ENCODE measurements around the gene TUBGCP4. TPM values are rescaled to one million over a fixed set of nuclear protein-coding genes. Genes with fewer than 3 reads are reported as not detected.

The TUBGCP4 gene
- polyA plus RNA-seq, 1 of the 3 experiments (the other 2 are of a cell fraction), result 6.6 TPM

GRCh38 chr15:43414196-43414595, 43.3 kb downstream of the TUBGCP4 start:
- DNase-seq, result no peak
- Histone ChIP-seq H3K9ac (no peak overlapping the region), H3K9me3 (no peaks in the 10 kb centered on the region), H3K36me3 (replicated peaks in 1 of 2; ENCODE audit: control insufficient read depth in 1 of 2, insufficient read depth in 2 of 2, low read length in 1 of 2) (peaks cover 65 to 82% of the 10 kb centered on the region in 2 experiments), H3K27ac (ENCODE audit: low read depth in 2 of 2, low read length in 1 of 2) (no peak overlapping the region), H3K4me1 (ENCODE audit: control insufficient read depth in 1 of 2, insufficient read depth in 2 of 2, low read depth in 1 of 2, low read length in 1 of 2) (peaks cover 0 to 3% of the 10 kb centered on the region in 2 experiments; a peak in 1 of 4 replicates), H3K79me2 (ENCODE audit: insufficient read depth) (no peaks in the 10 kb centered on the region; the same call in 1 of the 2 replicates), H3K9me2 (no peaks in the 10 kb centered on the region), H3K4me2 (no peak overlapping the region), H3K27me3 (ENCODE audit: insufficient read depth) (no peaks in the 10 kb centered on the region), H4K20me1 (ENCODE audit: insufficient read depth) (0 out of 2 replicates have a peak, but pooled peaks cover 4% of the 10 kb centered on the region), H3K4me3 (ENCODE audit: low read depth in 2 of 2, low read length in 1 of 2) (no peak overlapping the region), H3F3A (replicated peaks; ENCODE audit: insufficient read depth) (peaks cover 4% of the 10 kb centered on the region), H2AFZ (ENCODE audit: low read depth) (no peak overlapping the region)
- ChIA-PET POLR2A (no interaction called here), CTCF (no interaction called here)
- no peak for TF ChIP-seq YY1 (IDR thresholded peaks at IDR 0.05; ENCODE audit: low read depth)
- TF ChIP-seq RFX5 (IDR thresholded peaks at IDR 0.05; ENCODE audit: low read length), result no peak
- no peak for TF ChIP-seq RXRA (IDR thresholded peaks at IDR 0.05; ENCODE audit: borderline replicate concordance, low read depth)
- TF ChIP-seq FOSL2 (IDR thresholded peaks at IDR 0.05; ENCODE audit: borderline replicate concordance, low read depth), result no peak

DNA sequence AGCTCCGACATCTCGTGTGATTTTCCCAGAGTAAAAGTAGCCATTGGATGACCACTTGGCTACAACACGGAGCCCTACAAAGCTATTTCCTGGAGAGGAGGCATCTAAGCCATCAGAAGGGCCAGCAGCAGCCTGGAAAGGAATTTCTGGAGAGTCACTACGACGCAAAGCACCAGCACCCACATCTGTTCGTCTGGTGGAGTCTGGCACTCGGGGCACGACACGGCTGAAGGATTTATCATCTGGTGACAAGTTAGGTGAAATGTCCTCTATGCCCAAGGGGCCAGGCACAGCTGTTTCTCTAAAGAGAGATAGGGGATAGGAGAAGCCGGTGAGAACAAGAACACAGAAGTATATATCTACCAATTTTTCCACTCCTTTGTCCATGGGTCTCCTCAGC, 49.5 kb downstream of the TUBGCP4 start:
- Histone ChIP-seq H3K4me1 (ENCODE audit: control insufficient read depth in 1 of 2, insufficient read depth in 2 of 2, low read depth in 1 of 2, low read length in 1 of 2) (no peaks in the 10 kb centered on the region; a peak in 1 of 4 replicates), H3K9me3 (no peaks in the 10 kb centered on the region), H3K9me2 (no peaks in the 10 kb centered on the region), H3K79me2 (ENCODE audit: insufficient read depth) (no peaks in the 10 kb centered on the region; the same call in 1 of the 2 replicates), H2AFZ (ENCODE audit: low read depth) (no peak overlapping the region), H3K27me3 (ENCODE audit: insufficient read depth) (no peaks in the 10 kb centered on the region), H3K27ac (ENCODE audit: low read depth in 2 of 2, low read length in 1 of 2) (no peak overlapping the region; a peak in 1 of 4 replicates), H3K9ac (no peak overlapping the region), H3F3A (replicated peaks; ENCODE audit: insufficient read depth) (no peaks in the 10 kb centered on the region), H3K4me2 (no peak overlapping the region), H3K4me3 (ENCODE audit: low read depth in 2 of 2, low read length in 1 of 2) (no peak overlapping the region), H4K20me1 (ENCODE audit: insufficient read depth) (0 out of 2 replicates have a peak, but pooled peaks cover 4% of the 10 kb centered on the region), H3K36me3 (replicated peaks in 1 of 2; ENCODE audit: control insufficient read depth in 1 of 2, insufficient read depth in 2 of 2, low read length in 1 of 2) (peaks cover 44 to 75% of the 10 kb centered on the region in 2 experiments)
- DNase-seq, result no peak
- WGBS (ENCODE audit: low lambda C conversion rate), result 91% methylated on average over 9 of the region's 10 CpGs
- TF ChIP-seq ELF1 (IDR thresholded peaks at IDR 0.05) (no peak), TAF1 (IDR thresholded peaks at IDR 0.05; ENCODE audit: borderline replicate concordance, low read depth, low read length) (no peak), POLR2AphosphoS5 (IDR thresholded peaks at IDR 0.05; ENCODE audit: low read depth, low read length) (no peak), MXI1 (IDR thresholded peaks at IDR 0.05; ENCODE audit: low read depth, low read length) (no peak), FOXJ3 (CRISPR knock-in tag; IDR thresholded peaks at IDR 0.05) (no peak), MEF2A (IDR thresholded peaks at IDR 0.05; ENCODE audit: borderline replicate concordance, low read depth) (no peak), FOSL2 (IDR thresholded peaks at IDR 0.05; ENCODE audit: borderline replicate concordance, low read depth) (no peak), NRF1 (IDR thresholded peaks at IDR 0.05; ENCODE audit: low read depth, low read length) (no peak)
- TF ChIP-seq, protein P1, sequence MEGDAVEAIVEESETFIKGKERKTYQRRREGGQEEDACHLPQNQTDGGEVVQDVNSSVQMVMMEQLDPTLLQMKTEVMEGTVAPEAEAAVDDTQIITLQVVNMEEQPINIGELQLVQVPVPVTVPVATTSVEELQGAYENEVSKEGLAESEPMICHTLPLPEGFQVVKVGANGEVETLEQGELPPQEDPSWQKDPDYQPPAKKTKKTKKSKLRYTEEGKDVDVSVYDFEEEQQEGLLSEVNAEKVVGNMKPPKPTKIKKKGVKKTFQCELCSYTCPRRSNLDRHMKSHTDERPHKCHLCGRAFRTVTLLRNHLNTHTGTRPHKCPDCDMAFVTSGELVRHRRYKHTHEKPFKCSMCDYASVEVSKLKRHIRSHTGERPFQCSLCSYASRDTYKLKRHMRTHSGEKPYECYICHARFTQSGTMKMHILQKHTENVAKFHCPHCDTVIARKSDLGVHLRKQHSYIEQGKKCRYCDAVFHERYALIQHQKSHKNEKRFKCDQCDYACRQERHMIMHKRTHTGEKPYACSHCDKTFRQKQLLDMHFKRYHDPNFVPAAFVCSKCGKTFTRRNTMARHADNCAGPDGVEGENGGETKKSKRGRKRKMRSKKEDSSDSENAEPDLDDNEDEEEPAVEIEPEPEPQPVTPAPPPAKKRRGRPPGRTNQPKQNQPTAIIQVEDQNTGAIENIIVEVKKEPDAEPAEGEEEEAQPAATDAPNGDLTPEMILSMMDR (IDR thresholded peaks at IDR 0.05), result no peak
- POLR2A ChIA-PET, result no interaction called here
- CTCF ChIA-PET, result no interaction called here
